OCI-LY1 (cell line): ENCODE results near the gene PTPRD.

Experiments
- H2AFZ ChIP-seq: fragments of 200-600 bp; sonication (generic), shearing (Covaris generic); 2 replicates; pipeline ENCODE4 v1.6.0; 2014; ENCODE audit warnings: antibody characterized with exemption, mild to moderate bottlenecking, low read length
- H3F3A ChIP-seq: fragments of 200-600 bp; sonication (generic), shearing (Covaris generic); 2 replicates; pipeline ENCODE4 v1.6.0; 2014; ENCODE audit warnings: mild to moderate bottlenecking, antibody characterized with exemption, low read length, moderate library complexity; ENCODE audit not compliant: insufficient read depth
- H3K27ac ChIP-seq: fragments of 200-600 bp; sonication (generic); 2 replicates; pipeline ENCODE4 v1.5.1; 2014; ENCODE audit warnings: low read length, mixed run types, mild to moderate bottlenecking, low read depth; ENCODE audit not compliant: poor library complexity, severe bottlenecking
- H3K27me3 ChIP-seq: fragments of 200-600 bp; sonication (generic); 2 replicates; pipeline ENCODE4 v1.6.0; 2014; ENCODE audit warnings: antibody characterized with exemption, mild to moderate bottlenecking, low read length, moderate library complexity; ENCODE audit not compliant: insufficient read depth
- H3K36me3 ChIP-seq: fragments of 200-600 bp; sonication (generic); 2 replicates; pipeline ENCODE4 v1.6.1; 2014; ENCODE audit warnings: mild to moderate bottlenecking, antibody characterized with exemption, low read length, moderate library complexity, mixed read lengths; ENCODE audit not compliant: insufficient read depth
- H3K4me1 ChIP-seq: fragments of 200-600 bp; sonication (generic); 2 replicates; pipeline ENCODE4 v1.5.1; 2014; ENCODE audit warnings: mild to moderate bottlenecking, low read length, moderate library complexity; ENCODE audit not compliant: insufficient read depth, severe bottlenecking
- H3K4me2 ChIP-seq: fragments of 200-600 bp; sonication (generic), shearing (Covaris generic); 2 replicates; pipeline ENCODE4 v1.6.1; 2014; ENCODE audit warnings: low read length
- H3K4me3 ChIP-seq: fragments of 200-600 bp; sonication (generic); 2 replicates; pipeline ENCODE4 v1.5.1; 2014; ENCODE audit warnings: low read length, low read depth, mild to moderate bottlenecking, mixed read lengths; ENCODE audit not compliant: poor library complexity, severe bottlenecking
- H3K79me2 ChIP-seq: fragments of 200-600 bp; shearing (Covaris generic); 2 replicates; pipeline ENCODE4 v1.6.1; 2016; ENCODE audit warnings: mixed run types, low read length, mixed read lengths; ENCODE audit not compliant: insufficient read depth
- H3K9ac ChIP-seq: fragments of 200-600 bp; sonication (generic), shearing (Covaris generic); 2 replicates; pipeline ENCODE4 v1.6.1; 2014; ENCODE audit warnings: mild to moderate bottlenecking, low read length, mixed read lengths
- H3K9me2 ChIP-seq: fragments of 200-600 bp; sonication (generic), shearing (Covaris generic); 2 replicates; pipeline ENCODE4 v1.6.1; 2014; ENCODE audit warnings: low read depth, mild to moderate bottlenecking, low read length, mixed read lengths
- H3K9me3 ChIP-seq: fragments of 200-600 bp; shearing (Covaris generic); 2 replicates; pipeline ENCODE4 v1.6.1; 2014; ENCODE audit warnings: low read length, mixed read lengths
- H4K20me1 ChIP-seq: fragments of 200-600 bp; sonication (generic), shearing (Covaris generic); 2 replicates; pipeline ENCODE4 v1.6.0; 2016; ENCODE audit warnings: mild to moderate bottlenecking, low read length; ENCODE audit not compliant: insufficient read depth
- EZH2 ChIP-seq: fragments of 200-600 bp; sonication (generic), shearing (Covaris generic); IDR thresholded peaks from 2 replicates; pipeline ENCODE4 v1.8.0; 2017; ENCODE audit warnings: borderline replicate concordance, mixed run types, mild to moderate bottlenecking, antibody characterized with exemption, low read length, moderate library complexity, mixed read lengths
- TF ChIP-seq, protein P1 (sequence below): fragments of 200-600 bp; sonication (generic), shearing (Covaris generic); IDR thresholded peaks from 2 replicates; pipeline ENCODE4 v1.5.1; 2017; ENCODE audit warnings: mild to moderate bottlenecking, antibody characterized with exemption, low read length, moderate library complexity, mixed read lengths

Gene PTPRD

DNA sequence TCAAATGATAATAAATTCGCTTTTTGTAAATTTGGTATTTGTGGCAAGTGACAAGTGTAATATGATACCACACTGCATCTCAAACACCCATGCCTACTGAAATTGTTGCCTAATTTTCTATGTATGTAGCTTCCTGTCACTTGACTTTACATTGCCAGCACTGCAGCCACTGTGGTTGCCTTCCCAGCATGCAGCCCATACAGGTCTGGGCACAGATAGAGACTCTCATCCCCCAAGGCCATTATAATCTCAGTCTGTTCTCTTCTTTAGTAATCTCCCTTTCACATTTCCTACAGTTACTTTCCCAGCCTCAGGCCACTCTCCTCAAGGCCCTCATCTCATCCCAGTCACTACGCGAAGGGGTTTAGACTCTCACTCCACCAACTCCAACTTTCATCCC, 1200.6 kb downstream of the PTPRD start:
- Histone ChIP-seq H3F3A (no peaks in the 10 kb centered on the region), H3K9ac (no peak overlapping the region), H3K4me2 (no peak overlapping the region), H4K20me1 (no peaks in the 10 kb centered on the region), H3K27ac (no peak overlapping the region), H3K9me3 (no peaks in the 10 kb centered on the region), H3K36me3 (no peaks in the 10 kb centered on the region), H3K4me3 (no peak overlapping the region), H3K4me1 (no peaks in the 10 kb centered on the region), H3K9me2 (no peaks in the 10 kb centered on the region), H3K27me3 (no peaks in the 10 kb centered on the region), H2AFZ (no peak overlapping the region), H3K79me2 (no peaks in the 10 kb centered on the region)
- TF ChIP-seq, protein P1, sequence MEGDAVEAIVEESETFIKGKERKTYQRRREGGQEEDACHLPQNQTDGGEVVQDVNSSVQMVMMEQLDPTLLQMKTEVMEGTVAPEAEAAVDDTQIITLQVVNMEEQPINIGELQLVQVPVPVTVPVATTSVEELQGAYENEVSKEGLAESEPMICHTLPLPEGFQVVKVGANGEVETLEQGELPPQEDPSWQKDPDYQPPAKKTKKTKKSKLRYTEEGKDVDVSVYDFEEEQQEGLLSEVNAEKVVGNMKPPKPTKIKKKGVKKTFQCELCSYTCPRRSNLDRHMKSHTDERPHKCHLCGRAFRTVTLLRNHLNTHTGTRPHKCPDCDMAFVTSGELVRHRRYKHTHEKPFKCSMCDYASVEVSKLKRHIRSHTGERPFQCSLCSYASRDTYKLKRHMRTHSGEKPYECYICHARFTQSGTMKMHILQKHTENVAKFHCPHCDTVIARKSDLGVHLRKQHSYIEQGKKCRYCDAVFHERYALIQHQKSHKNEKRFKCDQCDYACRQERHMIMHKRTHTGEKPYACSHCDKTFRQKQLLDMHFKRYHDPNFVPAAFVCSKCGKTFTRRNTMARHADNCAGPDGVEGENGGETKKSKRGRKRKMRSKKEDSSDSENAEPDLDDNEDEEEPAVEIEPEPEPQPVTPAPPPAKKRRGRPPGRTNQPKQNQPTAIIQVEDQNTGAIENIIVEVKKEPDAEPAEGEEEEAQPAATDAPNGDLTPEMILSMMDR, result no peak
- TF ChIP-seq EZH2, result no peak

DNA sequence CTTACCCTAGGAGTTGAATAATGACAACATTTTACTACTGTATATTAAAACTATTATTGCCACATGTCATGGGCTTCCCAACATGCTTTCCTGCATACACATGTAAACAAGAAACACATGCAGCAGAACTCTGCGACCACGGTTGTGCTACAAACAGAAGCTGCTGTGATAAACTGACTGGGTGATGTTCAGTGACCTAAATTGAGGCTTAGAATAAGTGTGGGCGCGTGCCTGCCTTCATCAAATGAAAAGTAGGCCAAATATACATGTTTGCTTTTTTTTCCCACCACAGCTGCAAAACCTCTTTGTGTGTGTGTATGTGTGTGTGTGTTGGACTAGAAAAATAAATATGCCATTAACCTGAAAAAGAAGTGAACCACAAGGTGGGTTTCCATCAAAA, 1202.1 kb downstream of the PTPRD start:
- Histone ChIP-seq H3K4me2 (no peak overlapping the region), H3K27ac (no peak overlapping the region), H3K9me3 (no peaks in the 10 kb centered on the region), H2AFZ (no peak overlapping the region), H4K20me1 (no peaks in the 10 kb centered on the region), H3K9ac (no peak overlapping the region), H3K79me2 (no peaks in the 10 kb centered on the region), H3K27me3 (no peaks in the 10 kb centered on the region), H3K4me3 (no peak overlapping the region), H3K9me2 (no peaks in the 10 kb centered on the region), H3F3A (no peaks in the 10 kb centered on the region), H3K36me3 (no peaks in the 10 kb centered on the region), H3K4me1 (no peaks in the 10 kb centered on the region)
- TF ChIP-seq, protein P1, result no peak
- no peak for TF ChIP-seq EZH2

DNA sequence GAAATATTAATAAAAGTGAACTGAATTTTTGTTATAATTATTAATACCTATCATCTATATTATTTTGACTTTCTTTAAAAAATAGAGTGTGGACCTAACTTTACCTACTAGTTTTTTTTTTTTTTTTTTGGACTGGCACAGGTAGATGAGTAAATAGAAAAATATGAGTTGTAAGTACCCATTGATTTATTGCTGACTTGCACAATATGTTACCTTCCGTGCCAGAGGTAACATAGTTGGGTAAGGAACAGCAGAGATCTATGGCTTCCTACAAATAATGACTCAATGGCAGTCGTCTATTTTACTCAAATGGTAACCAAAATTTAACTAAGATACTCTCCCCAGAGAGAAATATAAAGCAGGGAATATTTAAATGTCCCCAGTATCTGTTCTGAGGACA, 1212.8 kb downstream of the PTPRD start:
- Histone ChIP-seq H3K9ac (no peak overlapping the region), H3K36me3 (no peaks in the 10 kb centered on the region), H4K20me1 (no peaks in the 10 kb centered on the region), H3K4me1 (no peaks in the 10 kb centered on the region), H3F3A (no peaks in the 10 kb centered on the region), H3K27me3 (no peaks in the 10 kb centered on the region), H3K4me3 (no peak overlapping the region), H3K79me2 (no peaks in the 10 kb centered on the region), H3K4me2 (no peak overlapping the region), H3K9me3 (no peaks in the 10 kb centered on the region), H3K9me2 (no peaks in the 10 kb centered on the region), H3K27ac (no peak overlapping the region), H2AFZ (no peak overlapping the region)
- TF ChIP-seq, protein P1, result no peak
- no peak for TF ChIP-seq EZH2
